ENCODE measurements around the gene PRRX2. TPM values are rescaled to one million over a fixed set of nuclear protein-coding genes. Genes with fewer than 3 reads are reported as not detected.

The PRRX2 gene
- total and polyA plus RNA-seq, 12 donors: 0.15 to 14.2 (median 4.0) TPM

GRCh38 chr9:129665814-129666520 lies 520 bp downstream of the PRRX2 start:
- TF ChIP-seq CTCF (IDR thresholded peaks at IDR 0.05) (no peak), POLR2A (IDR thresholded peaks at IDR 0.05) (no peak)
- peaks cover 5% of the 10 kb centered on the region for H3K27me3 ChIP-seq
- no peak for DNase-seq
- intact Hi-C loops (cut with DNase I): no loop called here
- no peaks in the 10 kb centered on the region for H3K36me3 ChIP-seq (replicated peaks in 1 of 2)
- peaks cover 0 to 5% of the 10 kb centered on the region in 2 donors for H3K4me1 ChIP-seq (replicated peaks in 1 of 2)
- 3 to 8% (median 5%) methylated on average over 19 to 88 of the region's 88 CpGs for WGBS, 4 donors
- no peaks in the 10 kb centered on the region for H3K9me3 ChIP-seq (replicated peaks in 1 of 3)
- H3K4me3 ChIP-seq: peak overlapping the region in 1 of 4 donors; percentile 56
- no peak overlapping the region for H3K27ac ChIP-seq

GRCh38 chr9:129666575-129666974 lies 1.1 kb downstream of the PRRX2 start:
- peaks cover 0 to 5% of the 10 kb centered on the region in 2 donors for H3K4me1 ChIP-seq (replicated peaks in 1 of 2)
- WGBS, 4 donors: 32 to 57% (median 45%) methylated on average over 7 to 13 of the region's 13 CpGs
- intact Hi-C loops (cut with DNase I): no loop called here
- H3K27ac ChIP-seq: no peak overlapping the region
- no peaks in the 10 kb centered on the region for H3K9me3 ChIP-seq (replicated peaks in 1 of 3)
- DNase-seq: no peak
- peaks cover 5% of the 10 kb centered on the region for H3K27me3 ChIP-seq
- H3K36me3 ChIP-seq (replicated peaks in 1 of 2): no peaks in the 10 kb centered on the region
- peak overlapping the region in 1 of 4 donors; percentile 56 for H3K4me3 ChIP-seq
- TF ChIP-seq CTCF (IDR thresholded peaks at IDR 0.05) (no peak), POLR2A (IDR thresholded peaks at IDR 0.05) (no peak)

- intact Hi-C loops (cut with DNase I): no loop called here
- H3K4me3 ChIP-seq: no peak overlapping the region
- H3K9me3 ChIP-seq (replicated peaks in 1 of 3): no peaks in the 10 kb centered on the region
- H3K27me3 ChIP-seq: peaks cover 5% of the 10 kb centered on the region
- peaks cover 0 to 5% of the 10 kb centered on the region in 2 donors for H3K4me1 ChIP-seq (replicated peaks in 1 of 2)
- DNase-seq: no peak
- WGBS, 4 donors: 80 to 89% (median 87%) methylated on average over 9 to 11 of the region's 11 CpGs
- TF ChIP-seq CTCF (IDR thresholded peaks at IDR 0.05) (no peak), POLR2A (IDR thresholded peaks at IDR 0.05) (no peak)
- no peak overlapping the region for H3K27ac ChIP-seq
- no peaks in the 10 kb centered on the region for H3K36me3 ChIP-seq (replicated peaks in 1 of 2)
Measured at GRCh38 chr9:129667378-129667777, 1.9 kb downstream of the PRRX2 start.

GRCh38 chr9:129667850-129668249 lies 2.4 kb downstream of the PRRX2 start:
- intact Hi-C loops (cut with DNase I): no loop called here
- WGBS, 4 donors: 90 to 100% (median 94%) methylated on average over 2 to 9 of the region's 9 CpGs
- no peak overlapping the region for H3K27ac ChIP-seq
- H3K4me3 ChIP-seq: no peak overlapping the region
- peaks cover 0 to 5% of the 10 kb centered on the region in 2 donors for H3K4me1 ChIP-seq (replicated peaks in 1 of 2)
- H3K36me3 ChIP-seq (replicated peaks in 1 of 2): no peaks in the 10 kb centered on the region
- DNase-seq: no peak
- H3K27me3 ChIP-seq: peaks cover 5% of the 10 kb centered on the region
- TF ChIP-seq POLR2A (IDR thresholded peaks at IDR 0.05) (no peak), CTCF (IDR thresholded peaks at IDR 0.05) (no peak)
- H3K9me3 ChIP-seq (replicated peaks in 1 of 3): no peaks in the 10 kb centered on the region
